ENCODE data around the gene TNNT2. TPM values are rescaled to one million over a fixed set of nuclear protein-coding genes. Genes with fewer than 3 reads are reported as not detected.

TNNT2 gene
- total and polyA plus RNA-seq, 2 of the 4 experiments (the other 2 are of a cell fraction) = 0.18 to 1.2 TPM

DNA sequence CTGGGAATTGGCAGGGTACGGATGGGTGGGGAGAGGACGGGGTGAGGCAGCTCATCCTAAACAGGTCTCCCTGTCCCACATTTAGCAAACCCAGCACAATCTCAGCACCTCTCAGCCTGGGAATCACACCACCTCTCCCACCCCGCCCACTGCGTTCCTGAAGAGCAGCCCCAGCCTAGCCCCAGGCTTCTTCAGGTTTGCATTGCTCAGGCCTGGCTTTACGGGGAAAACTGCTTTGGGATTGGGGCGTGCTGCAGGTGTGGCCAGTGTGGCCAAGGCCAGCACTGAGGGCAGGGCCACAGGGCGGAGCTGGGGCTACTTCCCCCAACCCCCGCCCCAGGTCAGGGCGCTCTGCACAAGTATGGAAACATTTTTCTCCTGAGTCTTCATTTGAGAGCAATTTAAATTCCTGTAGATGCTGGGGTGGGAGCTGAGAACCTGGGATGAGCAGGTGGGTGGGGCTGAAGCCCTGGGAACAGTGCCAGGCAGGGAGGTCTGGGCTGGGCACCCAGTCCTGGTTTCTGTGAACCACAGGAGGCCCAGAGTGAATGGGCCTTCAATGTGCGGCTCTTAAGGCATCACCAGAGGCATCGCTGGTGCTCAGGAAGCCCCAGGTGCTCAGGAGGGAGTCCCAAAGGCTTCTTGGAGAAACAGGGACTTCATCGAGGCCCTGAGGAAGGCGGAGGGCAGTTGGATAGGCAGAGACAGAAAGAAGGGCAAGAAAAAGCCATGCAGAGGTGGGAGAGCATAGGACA is 24.1 kb downstream of the TNNT2 start:
- Histone ChIP-seq H3K56ac (ENCODE audit: extremely low read depth, insufficient read depth, low read length) (no peak overlapping the region), H2BK5ac (ENCODE audit: low read depth, low read length, poor library complexity, severe bottlenecking) (no peak overlapping the region), H2AFZ (replicated peaks; ENCODE audit: low read length, poor library complexity) (no peak overlapping the region), H3K27me3 (ENCODE audit: control insufficient read depth, insufficient read depth, low read length) (peaks cover 61% of the 10 kb centered on the region), H2AK5ac (ENCODE audit: low read depth, low read length) (no peak overlapping the region), H2BK15ac (ENCODE audit: low read depth, low read length) (no peak overlapping the region), H3K27ac (ENCODE audit: insufficient read depth, low read length) (no peak overlapping the region), H2BK120ac (ENCODE audit: low read depth, low read length) (no peak overlapping the region), H3K4me2 (ENCODE audit: low read depth, low read length) (no peak overlapping the region), H3K79me1 (ENCODE audit: low read depth in 1 of 2, low read length in 2 of 2) (no peaks in the 10 kb centered on the region), H4K91ac (ENCODE audit: insufficient read depth, low read depth, low read length) (no peak overlapping the region), H4K8ac (ENCODE audit: low read depth in 2 of 2, low read length in 2 of 2) (no peak overlapping the region), H3K4ac (ENCODE audit: low read depth, low read length) (no peak overlapping the region), H2AK9ac (replicated peaks; ENCODE audit: low read depth, low read length, poor library complexity) (no peak overlapping the region), H3K9me3 (ENCODE audit: control insufficient read depth, insufficient read depth, low read length) (no peaks in the 10 kb centered on the region), H3K14ac (replicated peaks; ENCODE audit: low read depth, low read length) (no peak overlapping the region), H2BK20ac (ENCODE audit: low read depth, low read length) (no peak overlapping the region), H3K4me1 (ENCODE audit: control insufficient read depth, insufficient read depth, low read length) (no peaks in the 10 kb centered on the region), H3K36me3 (ENCODE audit: control insufficient read depth, insufficient read depth, low read length) (no peaks in the 10 kb centered on the region), H3K18ac (ENCODE audit: low read depth, low read length) (no peak overlapping the region), H3K4me3 (ENCODE audit: insufficient read depth, low read depth, low read length) (no peak overlapping the region), H3K9ac (ENCODE audit: low read depth, low read length) (no peak overlapping the region), H3K9me1 (ENCODE audit: insufficient read depth, low read length) (no peaks in the 10 kb centered on the region), H4K5ac (ENCODE audit: low read depth, low read length) (no peak overlapping the region), H3K23ac (ENCODE audit: low read depth, low read length) (no peak overlapping the region), H4K20me1 (ENCODE audit: insufficient read depth, low read length) (no peaks in the 10 kb centered on the region; the same call in 1 of the 2 replicates)
- ATAC-seq (ENCODE audit: low read depth) (no peak), DNase-seq (no peak)
- CTCF ChIA-PET = no interaction called here
- POLR2A ChIA-PET (ENCODE audit: unreplicated experiment) = no interaction called here
- BruUV-seq (replicated peaks) = no TSS peak
- WGBS, 2 experiments (ENCODE audit: extremely low coverage in 2 of 2, insufficient read length in 1 of 2) = 89% methylated on average over 3 of the region's 13 CpGs; no CpG with 5 or more reads in 1 of the 2 experiments
- in situ Hi-C loops (cut with MboI; ENCODE audit: low sequenced_read_pairs) = loop anchor here (5.0 kb wide), 1 partner anchor 91 kb away; no protein-coding TSS in a partner anchor
- intact Hi-C loops (cut with micrococcal nuclease) = no loop called here
- no peak for TF ChIP-seq SMC3 (IDR thresholded peaks at IDR 0.05; ENCODE audit: low read depth, low read length)
- no peak for TF ChIP-seq RCOR1 (IDR thresholded peaks at IDR 0.05; ENCODE audit: insufficient replicate concordance, low read length)
- TF ChIP-seq CHD1 (IDR thresholded peaks at IDR 0.05; ENCODE audit: low read depth, low read length) = no peak
- no peak for TF ChIP-seq POLR2A (IDR thresholded peaks at IDR 0.05; ENCODE audit: low read depth, low read length)
- no peak for TF ChIP-seq RFX5 (IDR thresholded peaks at IDR 0.05; ENCODE audit: low read depth, low read length)
- no peak for TF ChIP-seq NFE2L2 (IDR thresholded peaks at IDR 0.05; ENCODE audit: low read depth, low read length)
- TF ChIP-seq CTCF (conservative IDR thresholded peaks at IDR 0.05; ENCODE audit: low read depth, low read length) = no peak
- TF ChIP-seq MXI1 (IDR thresholded peaks at IDR 0.05; ENCODE audit: borderline replicate concordance, low read depth, low read length) = no peak
- no peak for TF ChIP-seq RAD21 (IDR thresholded peaks at IDR 0.05; ENCODE audit: low read length)
- dilution Hi-C loops (cut with HindIII; ENCODE audit: low sequenced_read_pairs, unreplicated experiment) = no loop called here

Data from IMR-90 (cell line).